Middle frontal gyrus (tissue), 1 donor: Measurements from ENCODE around the gene PRAC1.

Source experiments
- DNase-seq: peaks from one replicate; pipeline ENCODE4 v3.0.0-alpha.2; 2015; ENCODE audit warnings: low spot score; ENCODE audit errors: extremely low spot score

Gene PRAC1

GRCh38 chr17:48704361-48705248 lies 17.7 kb downstream of the PRAC1 start:
- no peak for DNase-seq

- DNase-seq = no peak
These were observed 20.3 kb downstream of the PRAC1 start for GRCh38 chr17:48701864-48702532.

GRCh38 chr17:48693178-48693577 lies 29.1 kb downstream of the PRAC1 start:
- DNase-seq = no peak

- no peak for DNase-seq
These were observed 30.3 kb downstream of the PRAC1 start for GRCh38 chr17:48692049-48692448.

- no peak for DNase-seq
These were observed 31.7 kb downstream of the PRAC1 start for GRCh38 chr17:48690655-48691054.

- no peak for DNase-seq
These were observed 40.7 kb downstream of the PRAC1 start for GRCh38 chr17:48681609-48682008.

- DNase-seq = no peak
These were observed 42.8 kb downstream of the PRAC1 start for GRCh38 chr17:48679385-48680096.

- no peak for DNase-seq
These were observed 44.0 kb downstream of the PRAC1 start for GRCh38 chr17:48678141-48678971.

- no peak for DNase-seq
These were observed 45.3 kb downstream of the PRAC1 start for GRCh38 chr17:48676963-48677558.

- DNase-seq = no peak
These were observed 50.0 kb downstream of the PRAC1 start for GRCh38 chr17:48672340-48672739.
